RCC 7860 (cell line): ENCODE measurements around the gene BATF2.

Source experiments
- DNase-seq: peaks from one replicate; pipeline ENCODE4 v3.0.0-alpha.2; 2015; ENCODE audit warnings: low spot score
- FAIRE-seq: peaks from 2 replicates; lab custom pipeline; 2012; peaks lifted over from hg19 to GRCh38; lab: Jason Lieb, UNC

The BATF2 gene

DNA sequence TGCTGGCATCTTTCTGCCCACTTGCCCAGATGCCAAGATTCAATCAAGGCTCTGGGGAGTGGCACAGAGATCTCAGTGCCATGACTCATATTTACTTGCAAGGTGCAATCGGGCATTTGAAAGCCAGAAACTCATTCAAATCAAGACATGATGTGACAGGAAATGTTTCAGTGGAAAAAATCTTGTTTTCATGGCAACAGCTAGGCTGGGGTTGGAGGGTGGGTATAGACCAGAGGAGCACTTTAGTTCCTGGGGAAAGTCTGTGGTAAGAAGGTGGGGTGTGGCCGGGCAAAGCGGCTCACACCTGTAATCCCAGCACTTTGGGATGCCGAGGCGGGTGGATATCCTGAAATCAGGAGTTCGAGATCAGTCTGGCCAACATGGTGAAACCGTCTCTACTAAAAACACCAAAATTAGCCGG, 26.0 kb downstream of the BATF2 start:
- FAIRE-seq (no peak), DNase-seq (no peak)

DNA sequence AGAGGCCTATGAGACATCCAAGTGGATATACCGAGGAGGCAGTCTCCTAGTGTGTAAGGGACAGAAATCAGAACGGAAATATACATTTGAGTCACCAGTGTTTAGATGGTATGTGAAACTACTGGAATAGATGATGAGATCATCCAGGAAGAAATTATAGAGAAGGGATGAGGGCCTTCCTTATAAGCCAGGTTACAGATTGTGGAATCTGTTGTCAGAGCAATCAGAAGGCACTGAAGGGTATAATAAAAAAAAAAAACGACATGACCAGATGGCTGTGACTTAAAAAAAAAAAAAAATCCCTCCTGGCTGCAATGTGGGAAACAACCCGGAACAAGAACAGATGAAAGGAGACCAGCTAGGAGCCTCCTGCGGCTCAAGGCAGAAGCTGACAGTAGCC, 27.6 kb downstream of the BATF2 start:
- DNase-seq (peak; percentile 67), FAIRE-seq (no peak)

- DNase-seq: no peak
- no peak for FAIRE-seq
Observed at GRCh38 chr11:64967375-64967774, 29.4 kb downstream of the BATF2 start.

DNA sequence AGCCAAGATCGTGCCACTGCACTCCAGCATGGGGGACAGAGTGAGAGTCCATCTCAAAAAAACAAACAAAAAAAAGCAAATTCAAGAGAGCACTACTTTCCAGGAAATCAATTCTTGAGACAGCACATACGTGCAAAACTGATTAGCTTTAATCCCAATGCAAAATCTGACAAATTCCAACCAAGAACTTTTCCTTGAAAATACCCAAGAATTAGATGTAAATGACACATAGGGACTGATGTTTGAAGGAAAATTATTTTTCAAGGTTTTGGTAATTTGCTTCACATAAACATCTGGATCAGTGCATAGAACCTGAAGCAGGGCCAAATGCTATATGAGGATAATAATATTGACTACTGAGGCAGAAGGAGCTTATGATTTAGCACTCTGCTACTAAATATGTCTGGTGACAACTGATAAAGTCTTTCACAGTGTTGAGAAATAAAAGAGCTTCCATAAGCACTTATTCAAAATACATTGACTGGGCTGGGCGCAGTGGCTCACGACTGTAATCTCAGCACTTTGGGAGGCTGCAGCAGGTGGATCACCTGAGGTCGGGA, 33.6 kb downstream of the BATF2 start:
- FAIRE-seq: no peak
- DNase-seq: no peak

DNA sequence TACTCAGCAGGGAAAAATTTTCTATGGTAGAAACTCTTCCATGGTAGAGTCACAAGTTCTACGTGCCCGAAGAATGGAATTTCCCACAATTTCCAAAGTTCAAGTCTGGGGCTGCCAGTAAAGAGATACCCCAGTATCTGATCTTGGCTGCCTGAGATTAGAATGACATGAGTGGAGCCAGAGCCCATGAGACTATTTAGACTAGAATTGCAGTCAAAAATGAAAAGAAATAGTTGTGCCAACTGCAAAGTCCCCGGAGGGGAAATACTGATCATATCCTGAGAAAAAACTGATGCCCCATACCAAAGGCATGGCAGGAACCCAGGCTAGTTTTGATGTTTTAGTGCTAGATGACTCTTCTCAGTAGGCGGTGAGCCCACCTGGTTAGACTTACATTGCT, 36.1 kb downstream of the BATF2 start:
- DNase-seq (no peak), FAIRE-seq (no peak)

DNA sequence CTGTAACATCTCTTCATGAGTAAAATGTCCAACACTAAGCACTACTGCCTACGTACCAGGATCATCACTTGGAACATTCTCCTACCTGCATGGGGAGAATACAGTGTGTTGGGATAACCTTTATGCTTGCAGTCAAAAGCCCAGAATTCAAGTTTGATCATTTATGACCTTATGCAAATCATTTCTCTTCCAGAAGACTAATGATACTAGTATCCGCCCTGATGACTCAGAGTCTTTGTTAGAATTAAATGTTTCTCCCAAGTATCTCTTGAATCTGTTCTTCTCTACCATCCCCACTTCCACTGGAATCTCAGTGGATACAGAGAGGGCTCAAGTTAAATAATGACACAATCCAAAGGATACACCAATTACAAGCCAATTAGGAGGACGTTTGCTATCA, 37.3 kb downstream of the BATF2 start:
- no peak for FAIRE-seq

DNA sequence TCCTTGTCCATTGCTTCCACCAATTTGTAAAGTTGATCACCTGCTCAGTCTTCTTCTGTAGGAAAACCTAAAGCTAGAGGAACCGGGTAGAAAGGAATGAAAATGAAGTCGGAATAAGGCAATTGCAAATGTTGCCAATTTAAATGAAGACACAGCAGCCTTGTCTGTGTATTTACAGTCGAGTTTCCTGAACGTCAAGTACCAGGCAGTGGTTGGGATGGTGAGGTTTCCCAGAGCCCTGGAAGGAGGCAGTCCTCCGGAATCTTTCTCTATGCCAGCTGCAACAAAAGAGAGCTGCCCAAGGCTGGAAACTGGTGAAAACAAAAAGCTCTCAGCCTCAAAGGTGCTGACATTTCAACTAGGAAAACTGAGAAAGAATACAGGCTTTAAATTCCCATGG, 42.6 kb downstream of the BATF2 start:
- FAIRE-seq: no peak

More for the DNA sequence above, 37.3 kb downstream of the BATF2 start:
- DNase-seq: no peak

GRCh38 chr11:64951529-64951928, 45.2 kb downstream of the BATF2 start:
- no peak for FAIRE-seq
- DNase-seq: no peak

More for the DNA sequence above, 42.6 kb downstream of the BATF2 start:
- DNase-seq: no peak

DNA sequence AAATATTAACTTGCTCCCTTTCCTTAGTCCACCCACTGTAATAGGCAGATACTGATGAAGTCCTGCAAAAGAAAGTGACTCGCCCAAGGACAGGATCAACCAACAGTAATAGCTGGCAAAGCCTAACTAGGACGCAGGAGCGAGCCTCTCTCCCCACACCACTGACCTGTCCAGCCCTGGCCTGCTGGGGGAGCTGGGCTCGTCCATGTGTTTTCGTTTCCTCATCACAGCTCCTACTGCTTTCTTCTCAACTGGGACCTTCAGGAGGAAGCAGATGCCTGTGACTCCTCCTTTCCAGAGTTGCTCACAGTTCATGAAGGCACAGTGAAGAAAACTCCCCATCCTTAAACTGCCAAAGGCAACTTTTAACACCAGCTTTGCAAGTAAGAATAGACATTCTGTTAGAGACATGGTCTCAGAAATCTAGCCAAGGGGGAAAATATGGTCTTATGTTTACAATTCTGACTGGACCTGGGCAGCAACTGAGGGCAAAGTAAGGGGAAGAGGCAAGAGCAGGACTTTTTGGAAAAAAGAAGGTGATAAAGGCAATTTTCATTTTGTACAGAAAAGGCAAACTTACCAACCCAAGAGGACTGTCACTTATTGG, 49.5 kb downstream of the BATF2 start:
- DNase-seq (no peak), FAIRE-seq (no peak)
